GM12872 (cell line): ENCODE data around the gene CTLA4.

ENCODE experiments used
- TF ChIP-seq, protein P1 (sequence below): IDR thresholded peaks from 3 replicates; pipeline ENCODE4 v1.5.1; 2011; ENCODE audit warnings: low read depth, mild to moderate bottlenecking, low read length, moderate library complexity; ENCODE audit not compliant: insufficient read depth

Gene CTLA4

DNA sequence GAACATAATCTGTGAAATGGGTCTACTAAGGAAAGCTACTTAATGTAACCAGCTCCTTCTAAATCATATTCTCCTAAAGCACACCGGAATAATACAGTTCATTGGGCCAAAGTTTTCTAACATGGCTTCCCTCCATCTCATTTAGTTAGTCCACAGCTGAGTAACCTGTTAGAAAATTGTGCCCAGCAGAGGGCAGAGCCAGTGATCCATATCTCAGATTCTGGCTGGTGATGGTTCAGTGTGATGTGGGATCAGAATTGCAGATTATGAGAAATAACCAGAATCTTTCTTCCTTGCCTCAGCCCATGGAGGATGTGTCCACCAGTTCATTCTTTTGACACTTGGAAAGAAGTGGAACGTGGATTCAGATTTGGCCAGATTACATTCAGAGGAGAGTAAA lies 9.4 kb upstream of the CTLA4 start:
- TF ChIP-seq, protein P1, sequence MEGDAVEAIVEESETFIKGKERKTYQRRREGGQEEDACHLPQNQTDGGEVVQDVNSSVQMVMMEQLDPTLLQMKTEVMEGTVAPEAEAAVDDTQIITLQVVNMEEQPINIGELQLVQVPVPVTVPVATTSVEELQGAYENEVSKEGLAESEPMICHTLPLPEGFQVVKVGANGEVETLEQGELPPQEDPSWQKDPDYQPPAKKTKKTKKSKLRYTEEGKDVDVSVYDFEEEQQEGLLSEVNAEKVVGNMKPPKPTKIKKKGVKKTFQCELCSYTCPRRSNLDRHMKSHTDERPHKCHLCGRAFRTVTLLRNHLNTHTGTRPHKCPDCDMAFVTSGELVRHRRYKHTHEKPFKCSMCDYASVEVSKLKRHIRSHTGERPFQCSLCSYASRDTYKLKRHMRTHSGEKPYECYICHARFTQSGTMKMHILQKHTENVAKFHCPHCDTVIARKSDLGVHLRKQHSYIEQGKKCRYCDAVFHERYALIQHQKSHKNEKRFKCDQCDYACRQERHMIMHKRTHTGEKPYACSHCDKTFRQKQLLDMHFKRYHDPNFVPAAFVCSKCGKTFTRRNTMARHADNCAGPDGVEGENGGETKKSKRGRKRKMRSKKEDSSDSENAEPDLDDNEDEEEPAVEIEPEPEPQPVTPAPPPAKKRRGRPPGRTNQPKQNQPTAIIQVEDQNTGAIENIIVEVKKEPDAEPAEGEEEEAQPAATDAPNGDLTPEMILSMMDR: 0 out of 3 replicates have a peak, but pooled peaks have one; percentile 17

GRCh38 chr2:203859030-203859789 lies 8.4 kb upstream of the CTLA4 start:
- TF ChIP-seq, protein P1: no peak

GRCh38 chr2:203861197-203861596 lies 6.4 kb upstream of the CTLA4 start:
- TF ChIP-seq, protein P1: no peak

GRCh38 chr2:203861607-203862006 lies 6.0 kb upstream of the CTLA4 start:
- TF ChIP-seq, protein P1: no peak

DNA sequence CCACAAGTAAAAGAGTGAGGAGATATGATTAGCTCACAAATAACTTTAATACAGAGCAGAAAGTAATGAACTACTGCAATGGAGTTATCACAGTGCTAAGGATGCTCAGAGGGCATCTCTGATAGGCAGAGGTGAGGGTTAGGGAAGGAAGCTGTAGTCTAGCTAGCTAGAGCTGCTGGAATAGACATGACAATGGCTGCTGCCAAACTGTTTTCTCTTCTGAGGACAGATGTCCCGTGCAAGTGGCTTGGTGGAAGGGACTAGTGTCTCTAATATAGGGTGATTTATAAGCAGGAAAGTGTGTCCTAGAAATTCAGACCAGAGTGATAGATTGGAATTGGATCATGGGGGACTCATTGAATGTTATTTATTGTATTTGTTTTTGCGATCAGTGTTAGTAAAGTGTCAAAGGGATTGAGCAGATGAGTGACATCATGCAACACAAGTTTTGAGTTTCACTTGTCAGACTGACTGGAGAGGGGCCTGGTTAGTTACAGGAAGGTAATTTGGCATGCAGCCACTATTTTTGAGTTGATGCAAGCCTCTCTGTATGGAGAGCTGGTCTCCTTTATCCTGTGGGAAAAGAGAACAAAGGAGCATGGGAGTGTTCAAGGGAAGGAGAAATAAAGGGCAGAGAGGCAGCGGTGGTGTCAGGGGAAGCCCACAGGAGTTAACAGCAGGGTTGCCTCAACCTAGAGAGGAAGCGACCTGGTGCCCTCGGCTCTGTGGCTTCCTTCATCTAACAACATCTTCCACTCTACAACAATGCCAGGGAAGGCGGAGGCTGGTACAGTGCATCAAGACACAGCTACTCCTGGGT lies 1.9 kb downstream of the CTLA4 start:
- TF ChIP-seq, protein P1: no peak

DNA sequence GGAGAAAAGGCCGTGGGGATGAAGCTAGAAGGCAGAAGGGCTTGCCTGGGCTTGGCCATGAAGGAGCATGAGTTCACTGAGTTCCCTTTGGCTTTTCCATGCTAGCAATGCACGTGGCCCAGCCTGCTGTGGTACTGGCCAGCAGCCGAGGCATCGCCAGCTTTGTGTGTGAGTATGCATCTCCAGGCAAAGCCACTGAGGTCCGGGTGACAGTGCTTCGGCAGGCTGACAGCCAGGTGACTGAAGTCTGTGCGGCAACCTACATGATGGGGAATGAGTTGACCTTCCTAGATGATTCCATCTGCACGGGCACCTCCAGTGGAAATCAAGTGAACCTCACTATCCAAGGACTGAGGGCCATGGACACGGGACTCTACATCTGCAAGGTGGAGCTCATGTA lies 2.9 kb downstream of the CTLA4 start:
- TF ChIP-seq, protein P1: no peak

- TF ChIP-seq, protein P1: no peak
Measured at GRCh38 chr2:203870941-203871340, 3.4 kb downstream of the CTLA4 start.
